H4 (cell line): ENCODE data around the gene MELK. TPM values are rescaled to one million over a fixed set of nuclear protein-coding genes. Genes with fewer than 3 reads are reported as not detected.
"Not testable (repeated sequence)": the region's sequence is repeated elsewhere in the genome, so short reads cannot be mapped to it uniquely, and the experiment has no call there.

Source experiments
- DNase-seq: peaks from one replicate; pipeline ENCODE4 v3.0.0-alpha.2; 2015; ENCODE audit warnings: low spot score
- total RNA-seq: library from RNA; depleted of rRNA; stranded (reverse); fragments of >200 nt; shearing (Covaris generic); gene quantifications from 2 replicates; pipeline ENCODE4 v1.2.3, GENCODE V29; 2014; rRNA removed

MELK gene
- 78.6 and 94.5 TPM in 2 replicates for total RNA-seq

DNA sequence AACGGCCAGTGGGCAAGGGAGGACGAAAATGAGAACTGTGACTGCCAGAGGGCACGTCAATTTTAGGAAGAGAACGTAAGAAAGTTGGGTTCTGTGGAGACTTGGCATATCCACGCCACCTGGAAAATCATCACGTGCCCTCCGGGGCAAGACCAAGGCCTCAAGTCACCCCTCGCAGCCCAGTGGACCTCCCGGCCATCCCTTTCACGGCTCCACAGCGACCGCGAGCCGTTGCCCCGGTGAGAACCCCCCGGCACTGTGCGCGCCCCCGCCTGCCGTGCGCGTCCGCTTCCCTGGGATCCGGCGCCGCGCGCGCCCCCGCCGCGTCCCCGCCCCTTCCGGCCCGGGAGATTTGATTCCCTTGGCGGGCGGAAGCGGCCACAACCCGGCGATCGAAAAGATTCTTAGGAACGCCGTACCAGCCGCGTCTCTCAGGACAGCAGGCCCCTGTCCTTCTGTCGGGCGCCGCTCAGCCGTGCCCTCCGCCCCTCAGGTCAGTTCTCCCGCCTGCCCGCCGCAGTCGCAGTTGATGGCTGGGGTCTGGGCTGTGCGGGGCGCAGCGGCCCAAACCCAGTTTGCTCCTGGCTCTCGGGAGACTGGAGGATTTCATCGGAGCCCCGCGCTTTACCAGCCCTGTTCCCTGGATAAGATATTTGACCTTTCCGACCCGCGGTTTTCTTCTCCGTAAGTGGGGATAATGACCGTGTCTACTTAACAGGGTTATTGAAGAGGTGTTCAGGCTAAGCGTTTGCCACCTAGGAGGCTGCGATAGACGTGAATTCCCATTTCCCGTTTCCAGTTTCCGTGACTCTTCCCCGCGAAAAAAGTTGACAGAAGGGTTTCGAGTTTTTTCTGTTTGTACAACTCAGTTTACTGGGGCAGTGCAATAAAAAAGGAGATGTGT lies at the start of gene MELK:
TSS of gene MELK (plus strand) at position 381 of the 904 bp plus-strand sequence. CDS start 8,787 bp downstream, outside the sequence.
- DNase-seq: peak; percentile 65

DNA sequence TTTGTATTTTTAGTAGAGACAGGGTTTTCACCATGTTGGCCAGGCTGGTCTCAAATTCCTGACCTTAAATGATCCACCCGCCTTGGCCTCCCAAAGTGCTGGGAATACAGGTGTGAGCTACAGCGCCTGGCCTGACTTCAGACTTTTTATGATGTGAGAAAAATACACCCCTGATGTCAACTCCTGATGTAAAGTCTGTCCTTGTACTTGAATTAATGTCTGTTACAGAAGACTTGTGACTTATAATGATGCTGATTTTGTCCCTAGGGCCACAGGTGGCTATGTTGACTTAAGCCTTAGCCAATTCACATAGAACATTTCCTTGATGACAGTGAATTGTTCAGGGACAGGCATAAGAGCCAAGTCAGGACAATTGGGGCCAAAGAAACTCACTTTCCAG lies 42.5 kb upstream of the MELK start:
- no peak for DNase-seq

DNA sequence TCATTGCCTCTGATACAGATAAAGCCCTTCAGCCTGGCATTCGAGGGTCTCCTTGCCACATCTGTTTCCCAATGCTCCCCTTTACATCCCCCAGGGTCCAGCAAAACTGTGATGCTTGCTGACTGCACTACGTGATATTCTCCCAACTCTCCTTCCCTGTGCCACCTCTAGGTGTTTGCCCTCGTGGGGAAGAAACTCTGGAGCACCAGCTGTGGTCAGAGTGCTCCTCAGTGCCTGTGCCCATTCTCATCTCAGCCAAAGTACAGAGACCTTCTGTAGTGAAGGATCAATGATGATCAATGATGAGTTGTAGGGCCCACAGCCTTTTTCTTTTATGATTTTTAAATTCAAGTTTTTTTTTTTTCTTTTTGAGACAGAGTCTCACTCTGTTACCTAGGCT lies 40.3 kb upstream of the MELK start:
- no peak for DNase-seq

DNA sequence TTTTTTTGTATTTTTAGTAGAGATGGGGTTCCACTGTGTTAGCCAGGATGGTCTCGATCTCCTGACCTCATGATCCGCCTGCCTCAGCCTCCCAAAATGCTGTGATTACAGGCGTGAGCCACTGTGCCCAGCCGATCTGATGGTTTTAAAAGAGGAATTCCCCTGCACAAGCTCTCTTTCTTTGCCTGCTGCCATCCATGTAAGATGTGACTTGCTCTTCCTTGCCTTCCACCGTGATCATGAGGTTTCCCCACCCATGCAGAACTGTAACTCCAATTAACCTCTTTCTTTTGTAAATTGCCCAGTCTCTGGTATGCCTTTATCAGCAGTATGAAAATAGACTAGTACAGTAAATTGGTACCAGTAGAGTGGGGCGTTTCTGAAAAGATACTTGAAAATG lies 39.0 kb upstream of the MELK start:
- not testable (repeated sequence) for DNase-seq

DNA sequence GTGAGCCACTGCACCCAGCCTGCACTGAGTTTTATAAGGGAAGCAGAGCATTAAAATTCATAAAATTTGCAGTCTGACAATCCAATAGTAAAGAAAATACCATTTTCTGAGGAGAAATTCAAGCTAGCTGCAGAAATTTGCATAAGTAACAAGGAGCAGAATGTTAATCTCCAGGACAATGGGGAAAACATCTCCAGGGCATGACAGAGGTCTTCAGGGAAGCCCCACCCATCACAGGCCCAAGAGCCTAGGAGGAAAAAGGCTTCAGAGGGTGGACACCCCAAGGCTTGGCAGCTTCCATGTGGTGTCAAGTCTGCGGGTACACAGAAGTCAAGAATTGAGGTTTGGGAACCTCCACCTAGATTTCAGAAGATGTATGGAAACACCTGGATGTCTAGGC lies 37.6 kb upstream of the MELK start:
- DNase-seq: no peak

DNA sequence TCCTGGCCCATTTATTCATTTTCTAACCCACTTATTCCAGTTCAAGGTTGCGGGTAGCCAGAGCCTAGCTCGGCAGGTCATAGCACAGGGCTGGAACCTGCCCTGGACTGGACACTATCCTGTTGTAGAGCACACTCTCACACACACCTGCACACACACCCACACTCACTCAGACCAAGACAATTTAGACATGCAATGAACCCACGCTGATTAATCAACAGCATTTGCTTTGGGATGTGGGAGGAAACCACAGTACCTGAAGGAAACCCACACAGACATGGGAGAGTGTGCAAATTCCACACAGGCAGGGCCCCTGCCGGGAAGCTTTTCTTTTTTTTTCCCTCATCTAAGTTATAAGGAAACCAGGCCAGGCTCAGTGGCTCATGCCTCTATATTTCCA lies 34.8 kb upstream of the MELK start:
- no peak for DNase-seq

DNA sequence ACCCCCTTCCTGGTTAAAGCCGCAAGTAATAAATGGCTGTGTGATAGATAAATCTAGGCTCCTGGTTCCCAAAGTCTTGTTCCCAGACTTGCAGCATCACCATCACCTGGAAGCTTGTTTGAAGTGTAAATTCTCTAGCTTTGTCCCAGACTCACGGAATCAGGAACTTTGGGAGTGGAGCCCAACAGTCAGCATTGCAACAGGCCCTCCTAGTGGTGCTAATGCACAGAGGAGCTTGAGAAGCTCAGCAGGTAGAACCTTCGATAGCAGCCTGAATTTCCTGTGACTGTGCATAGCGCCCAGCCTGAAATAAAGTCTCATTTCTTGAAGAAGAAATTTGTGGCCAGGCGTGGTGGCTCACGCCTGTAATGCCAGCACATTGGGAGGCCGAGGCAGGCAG lies 30.3 kb upstream of the MELK start:
- no peak for DNase-seq

DNA sequence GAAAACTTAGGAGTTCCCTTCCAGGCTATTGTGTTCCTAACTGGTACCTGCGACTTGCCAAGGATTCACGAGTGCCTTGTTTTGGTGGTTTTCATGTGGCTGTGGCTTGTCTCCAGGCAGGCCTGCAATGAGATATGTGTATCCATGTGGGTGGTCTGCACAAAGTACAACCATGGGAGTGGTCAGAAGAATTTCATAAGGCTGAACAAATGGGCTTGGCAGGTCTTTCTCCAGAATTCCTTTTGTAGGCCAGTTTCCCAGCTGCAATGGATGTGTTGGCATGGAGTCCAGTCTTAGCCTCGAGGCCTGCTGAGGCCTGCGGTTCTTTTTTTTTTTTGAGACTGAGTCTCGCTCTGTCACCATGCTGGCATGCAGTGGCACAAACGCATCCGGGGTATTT lies 28.8 kb upstream of the MELK start:
- DNase-seq: peak; percentile 80

DNA sequence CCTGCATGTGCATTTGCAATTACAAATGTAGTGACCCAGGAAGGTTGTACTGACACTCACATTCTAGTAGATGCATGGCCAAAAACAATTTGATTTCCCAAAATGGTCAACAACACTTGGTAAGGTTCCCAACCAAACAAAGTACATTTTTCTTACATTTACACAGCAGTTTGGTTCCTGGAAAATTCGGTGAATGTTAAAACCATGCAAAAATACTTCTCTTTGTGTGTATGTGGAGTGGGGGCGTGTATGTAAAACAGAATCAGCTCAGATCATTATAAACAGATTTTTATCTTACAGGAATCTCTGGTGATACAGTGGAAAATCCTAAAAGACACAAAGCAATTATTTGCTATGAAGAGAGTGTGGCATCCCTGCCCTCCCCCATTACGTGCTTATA lies 25.1 kb upstream of the MELK start:
- no peak for DNase-seq

DNA sequence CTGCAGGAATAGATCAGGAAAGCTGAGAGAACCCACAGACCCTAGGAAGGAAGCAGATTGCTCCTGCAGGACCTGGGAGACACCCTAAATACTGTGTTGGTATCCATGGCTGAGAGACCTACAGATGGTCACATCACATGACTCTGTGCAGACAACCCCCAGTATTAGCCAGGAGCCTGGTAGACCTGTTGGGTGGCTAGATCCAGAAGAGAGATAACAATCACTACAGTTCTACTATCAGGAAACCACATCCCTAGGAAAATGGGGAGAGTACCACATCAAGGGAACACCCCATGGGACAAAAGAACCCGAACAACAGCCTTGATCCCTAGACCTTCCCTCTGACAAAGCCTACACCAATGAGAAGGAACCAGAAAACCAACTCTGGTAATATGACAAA lies 24.2 kb upstream of the MELK start:
- no peak for DNase-seq

DNA sequence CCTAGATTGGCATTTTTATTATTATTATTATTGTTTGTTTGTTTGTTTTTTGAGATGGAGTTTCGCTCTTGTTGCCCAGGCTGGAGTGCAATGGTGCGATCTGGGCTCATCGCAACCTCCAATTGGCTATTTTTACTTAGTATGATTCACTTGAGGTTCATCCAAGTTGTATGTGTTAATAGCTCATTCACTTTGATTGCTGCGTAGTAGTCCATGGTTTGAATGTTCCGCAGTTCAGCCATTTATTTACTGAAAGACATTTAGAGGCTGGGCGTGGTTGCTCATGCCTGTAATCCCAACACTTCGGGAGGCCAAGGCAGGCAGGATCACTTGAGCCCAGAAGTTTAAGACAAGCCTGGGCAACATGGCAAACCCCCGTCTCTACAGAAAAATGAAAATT lies 22.6 kb upstream of the MELK start:
- no peak for DNase-seq

DNA sequence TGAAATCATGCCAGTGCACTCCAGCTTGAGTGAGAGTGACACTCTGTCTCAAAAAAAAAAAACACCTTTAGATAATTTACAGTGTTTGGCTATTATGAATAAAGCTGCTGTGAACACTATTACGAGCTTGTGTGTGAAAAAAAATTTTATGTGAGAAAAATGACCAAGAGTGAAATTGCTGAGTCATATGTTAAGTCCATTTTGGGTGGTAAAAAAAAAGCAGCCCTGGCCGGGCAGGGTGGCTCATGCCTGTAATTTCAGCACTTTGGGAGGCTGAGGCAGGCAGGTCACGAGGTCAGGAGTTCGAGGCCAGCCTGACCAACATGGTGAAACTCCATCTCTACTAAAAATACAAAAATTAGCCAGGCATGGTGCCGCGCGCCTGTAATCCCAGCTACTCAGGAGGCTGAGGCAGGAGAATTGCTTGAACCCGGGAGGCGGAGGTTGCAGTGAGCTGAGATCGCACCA lies 22.0 kb upstream of the MELK start:
- DNase-seq: not testable (repeated sequence)

DNA sequence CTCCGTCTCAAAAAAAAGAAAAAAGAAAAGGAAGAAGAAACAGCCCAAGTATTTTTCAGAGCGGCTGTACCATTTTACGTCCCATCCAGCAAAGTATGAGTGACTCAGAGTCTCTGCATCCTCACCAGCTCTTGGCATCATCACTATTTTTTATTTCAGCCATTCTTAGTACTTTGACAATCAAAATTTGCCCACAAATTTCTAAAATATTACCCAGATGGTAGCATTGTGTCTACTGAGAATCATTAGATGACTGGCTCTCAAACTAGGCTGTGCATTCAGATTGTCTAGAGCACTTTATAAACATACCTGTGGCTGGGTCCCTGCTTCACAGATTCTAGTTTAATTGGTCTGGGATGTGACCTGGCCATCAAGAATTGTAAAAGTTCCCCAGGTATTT lies 21.6 kb upstream of the MELK start:
- DNase-seq: no peak

DNA sequence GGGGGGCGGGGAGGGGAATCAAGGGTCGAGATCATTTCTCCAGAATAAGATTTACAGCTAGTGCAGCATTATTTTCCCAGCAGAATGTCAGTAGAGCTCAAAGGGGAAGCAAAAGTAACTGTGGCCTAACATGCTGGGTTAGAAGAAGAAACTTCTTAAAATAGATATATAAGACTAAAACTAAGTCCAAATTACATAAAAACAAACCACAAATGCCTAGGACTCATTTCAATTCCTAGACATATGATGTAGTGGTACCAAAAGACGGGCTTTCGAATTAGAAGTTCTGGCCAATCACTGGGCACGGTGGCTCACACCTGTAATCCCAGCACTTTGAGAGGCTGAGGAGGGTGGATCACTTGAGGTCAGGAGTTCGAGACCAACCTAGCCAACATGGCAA lies 20.8 kb upstream of the MELK start:
- DNase-seq: no peak

DNA sequence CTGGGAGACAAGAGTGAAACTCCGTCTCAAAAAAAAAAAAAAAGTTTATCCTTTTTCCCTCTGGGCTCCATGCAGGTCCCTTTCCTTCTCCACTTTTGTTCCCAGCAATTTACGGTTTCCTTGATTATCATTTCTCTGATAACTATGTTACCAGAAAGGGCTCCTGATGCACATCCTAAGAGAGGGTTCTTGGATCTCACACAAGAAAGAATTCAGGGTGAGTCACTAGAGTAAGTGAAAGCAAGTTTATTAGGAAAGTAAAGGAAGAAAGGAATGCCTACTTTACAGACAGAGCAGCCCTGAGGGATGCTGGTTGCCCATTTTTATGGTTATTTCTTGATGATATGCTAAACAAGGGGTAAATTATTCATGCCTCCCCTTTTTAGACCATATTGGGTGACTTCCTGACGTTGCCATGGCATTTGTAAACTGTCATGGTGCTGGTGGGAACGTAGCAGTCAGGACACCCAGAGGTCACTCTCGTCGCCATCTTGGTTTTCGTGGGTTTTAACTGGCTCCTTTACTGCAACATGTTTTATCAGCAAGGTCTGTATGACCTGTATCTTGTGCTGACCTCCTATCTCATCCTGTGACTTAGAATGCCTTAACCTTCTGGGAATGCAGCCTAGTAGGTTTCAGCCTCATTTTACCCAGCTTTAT lies 13.5 kb upstream of the MELK start:
- peak; percentile 28 for DNase-seq

DNA sequence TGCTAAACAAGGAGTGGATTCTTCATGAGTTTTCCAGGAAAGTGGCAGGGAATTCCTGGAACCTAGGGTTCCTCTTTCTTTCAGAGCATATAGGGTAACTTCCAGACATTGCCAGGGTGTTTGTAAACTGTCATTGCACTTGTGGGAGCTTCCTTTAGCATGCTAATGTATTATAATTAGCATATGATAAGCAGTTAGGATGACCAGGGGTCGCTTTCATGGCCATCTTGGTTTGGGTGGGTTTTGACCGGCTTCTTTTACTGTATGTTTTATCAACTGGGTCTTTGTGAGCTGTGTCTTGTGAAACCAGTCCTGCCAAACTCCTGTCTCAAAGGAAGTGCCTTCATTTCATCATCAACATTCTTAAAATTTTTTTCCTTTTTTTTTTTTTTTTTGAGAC lies 11.9 kb upstream of the MELK start:
- no peak for DNase-seq

DNA sequence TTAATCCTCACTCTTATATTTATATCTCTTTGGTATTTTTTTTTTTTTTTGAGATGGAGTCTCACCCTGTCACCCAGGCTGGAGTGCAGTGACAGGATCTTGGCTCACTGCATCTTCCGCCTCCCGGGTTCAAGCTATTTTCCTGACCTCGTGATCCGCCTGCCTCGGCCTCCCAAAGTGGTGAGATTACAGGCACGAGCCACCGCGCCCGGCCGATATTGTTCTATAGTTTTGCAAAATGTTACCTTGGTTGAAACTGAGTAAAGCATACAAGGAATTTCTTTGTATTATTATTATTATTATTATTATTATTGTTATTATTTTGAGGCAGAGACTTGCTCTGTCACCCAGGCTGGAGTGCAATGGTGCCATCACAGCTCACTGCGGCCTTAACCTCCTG lies 9.9 kb upstream of the MELK start:
- not testable (repeated sequence) for DNase-seq

DNA sequence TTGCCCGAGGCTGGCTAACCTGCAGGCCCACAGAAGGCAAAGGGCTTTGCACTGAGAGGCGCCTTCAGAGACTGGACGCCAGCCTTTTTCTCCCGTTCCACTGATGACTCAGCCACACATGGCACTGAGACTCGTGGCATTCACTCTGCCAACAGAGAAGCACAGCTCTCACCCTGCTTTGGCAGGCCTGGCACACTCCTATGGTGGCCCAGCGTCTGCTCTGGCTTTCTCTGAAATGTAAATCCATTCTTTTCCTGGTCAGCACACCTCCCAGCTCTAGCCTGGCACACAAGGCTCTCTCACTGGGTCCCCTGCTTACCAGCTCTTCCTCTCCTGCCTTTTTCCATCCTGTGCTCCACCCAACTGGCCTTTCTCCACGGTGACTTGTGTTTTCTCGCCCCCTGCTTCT lies 5.9 kb upstream of the MELK start:
- DNase-seq: peak; percentile 79

DNA sequence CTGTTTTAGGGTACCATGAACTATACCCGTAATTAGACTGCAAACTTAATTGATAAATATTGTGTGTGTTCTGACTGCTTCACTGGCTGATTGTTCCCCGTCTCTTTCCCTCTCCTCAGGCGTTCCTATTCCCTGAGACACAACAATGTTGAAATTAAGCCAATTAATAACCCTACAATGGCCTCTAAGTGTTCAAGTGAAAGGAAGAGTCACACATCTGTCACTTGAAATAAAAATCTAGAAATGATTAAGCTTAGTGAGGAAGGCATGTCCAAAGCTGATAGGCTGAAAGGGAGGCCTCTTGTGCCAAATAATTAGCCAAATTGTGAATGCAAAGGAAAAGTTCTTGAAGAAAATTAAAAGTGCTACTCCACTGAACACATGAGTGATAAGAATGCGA lies 4.0 kb upstream of the MELK start:
- not testable (repeated sequence) for DNase-seq

DNA sequence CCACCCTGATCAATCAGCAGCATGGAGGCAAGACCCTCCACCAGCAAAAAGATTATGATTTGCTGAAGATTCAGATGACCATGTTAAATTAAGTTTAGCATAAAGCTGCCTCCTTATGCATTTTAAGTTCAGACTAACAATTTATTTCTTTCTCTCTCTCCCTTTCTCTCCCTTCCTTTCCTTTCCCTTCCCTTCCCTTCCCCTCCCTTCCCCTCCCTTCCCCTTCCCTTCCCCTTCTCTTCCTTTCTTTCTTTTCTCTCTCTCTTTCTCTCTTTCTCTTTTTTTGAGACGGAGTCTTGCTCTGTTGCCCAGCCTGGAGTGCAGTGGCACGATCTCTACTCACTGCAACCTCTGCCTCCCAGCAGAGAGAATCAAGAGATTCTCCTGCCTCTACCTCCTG lies 1.4 kb upstream of the MELK start:
- DNase-seq: no peak

DNA sequence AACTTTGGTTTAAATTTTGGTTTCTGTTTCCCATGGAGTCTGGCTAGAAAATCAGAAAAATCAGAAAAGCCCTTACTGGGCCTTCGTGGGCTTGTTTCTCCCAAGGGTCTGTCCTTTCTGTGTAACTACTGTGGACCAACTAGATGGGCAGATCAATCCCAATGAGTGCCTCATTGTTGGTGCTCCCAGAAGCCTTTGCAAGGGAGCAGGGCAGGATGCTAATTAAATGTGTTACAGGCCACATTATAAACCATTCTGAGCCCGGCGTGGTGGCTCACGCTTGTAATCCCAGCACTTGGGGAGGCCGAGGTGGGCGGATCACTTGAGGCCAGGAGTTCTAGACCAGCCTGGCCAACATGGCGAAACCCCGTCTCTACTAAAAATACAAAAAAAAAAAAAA lies 1.4 kb downstream of the MELK start:
- DNase-seq: not testable (repeated sequence)

DNA sequence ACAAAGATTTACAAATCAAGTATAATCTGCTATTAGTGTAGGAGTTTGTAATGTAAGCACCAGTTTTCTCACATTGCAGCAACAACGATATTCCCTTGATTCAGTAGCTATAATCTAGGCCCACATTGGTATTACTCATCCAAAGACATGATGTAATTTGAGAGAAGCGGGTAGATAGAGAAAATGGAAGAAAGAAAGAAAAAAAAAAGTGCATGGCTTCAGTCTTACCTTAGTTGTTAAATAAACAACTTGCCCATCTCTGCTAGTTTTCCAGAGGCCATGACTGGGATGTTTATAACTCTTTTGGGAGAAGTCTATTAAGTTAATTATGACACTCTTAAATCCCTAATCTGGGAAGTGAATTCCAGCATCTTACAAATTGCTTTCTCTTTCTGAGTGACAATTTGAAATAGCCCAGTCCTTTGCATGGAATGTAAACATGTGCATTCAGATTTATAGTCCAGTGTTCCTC lies 2.8 kb downstream of the MELK start:
- peak; percentile 55 for DNase-seq

DNA sequence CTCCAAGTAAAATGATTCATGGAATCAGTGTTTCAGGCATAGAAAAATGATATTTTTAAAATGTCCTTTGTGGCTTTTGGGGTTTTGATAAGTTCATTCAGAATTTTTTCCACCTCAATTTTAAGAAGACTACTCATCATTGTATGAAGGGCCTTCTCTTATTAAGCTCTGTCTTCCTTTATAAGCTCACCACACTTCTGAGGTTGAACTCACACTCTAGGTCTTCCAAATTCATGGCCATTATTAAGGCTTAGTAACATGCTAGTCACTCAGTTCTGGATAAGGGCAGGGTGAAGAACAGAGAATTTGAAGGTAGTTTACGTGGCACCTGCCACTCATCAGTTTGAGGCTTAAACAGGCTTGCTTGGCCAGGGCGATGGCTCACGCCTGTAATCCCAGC lies 4.2 kb downstream of the MELK start:
- DNase-seq: no peak
